Gastroesophageal sphincter (tissue), 3 donors: Measurements from ENCODE around the gene PHF21B.

Source experiments
- CTCF ChIP-seq, 4 experiments: fragments of 200-600 bp in 2 of 4; fragments of 450-650 bp in 2 of 4; sonication (generic) in 1 of 4; IDR thresholded peaks; one replicate each; pipeline ENCODE4 v1.5.1; 2017 to 2019; ENCODE audit warnings: antibody characterized with exemption in 4 of 4, mild to moderate bottlenecking in 2 of 4, moderate library complexity in 2 of 4
- POLR2AphosphoS5 ChIP-seq: sonication (generic); formaldehyde crosslinking; IDR thresholded peaks from one replicate; pipeline ENCODE4 v1.6.1; 2017; ENCODE audit warnings: antibody characterized with exemption

DNA sequence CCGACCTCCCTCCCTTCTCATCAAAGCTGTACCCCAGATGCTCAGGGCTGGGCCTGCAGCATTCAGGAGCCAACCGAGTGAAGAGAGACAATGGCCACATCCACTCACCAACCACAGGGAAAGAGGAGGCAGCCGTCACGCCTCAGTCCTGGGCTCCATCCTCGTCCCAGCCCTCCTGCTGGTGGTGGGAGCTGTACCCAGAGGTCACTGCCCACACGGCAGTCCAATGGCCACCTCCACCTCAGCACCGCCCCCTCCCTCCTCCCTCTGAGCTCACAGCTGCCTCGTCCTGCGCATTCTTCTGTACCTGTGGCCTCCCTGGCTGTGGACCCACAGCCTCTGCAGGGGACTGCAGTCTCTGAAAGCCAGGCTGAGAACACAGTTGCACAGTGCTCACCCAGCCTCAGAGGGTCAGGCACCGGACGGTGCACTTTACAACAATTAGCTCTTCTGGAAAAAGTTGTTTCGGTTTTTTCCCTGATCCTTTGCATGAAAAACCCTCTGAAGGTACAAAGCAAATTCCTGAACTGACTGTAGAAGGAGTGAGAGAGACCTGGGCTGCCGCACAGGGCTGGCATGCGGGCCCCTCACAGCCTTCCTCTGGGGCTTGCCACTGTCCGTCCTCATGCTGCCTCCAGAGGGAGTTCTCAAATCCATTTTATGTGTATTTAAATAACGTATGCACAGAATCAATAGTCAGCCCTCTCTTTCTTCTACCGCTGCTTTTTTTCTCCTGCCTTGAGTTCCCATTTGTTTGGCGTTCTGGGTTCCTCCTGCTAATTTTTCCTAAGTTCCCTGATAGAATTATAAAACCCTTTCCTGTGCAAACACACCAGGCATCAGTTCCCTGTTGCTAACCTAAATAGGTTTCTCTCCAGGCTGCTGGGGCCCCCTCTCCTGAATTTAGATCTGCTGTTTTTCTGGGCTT, 52.7 kb downstream of the PHF21B start:
- TF ChIP-seq CTCF (IDR thresholded peaks at IDR 0.05): no peak
- no peak for TF ChIP-seq POLR2AphosphoS5
